ENCODE results near the gene KCTD12.

The KCTD12 gene

GRCh38 chr13:76853481-76853880, 32.7 kb downstream of the KCTD12 start:
- no peak for DNase-seq

- DNase-seq = no peak
Observed at GRCh38 chr13:76852986-76853385, 33.2 kb downstream of the KCTD12 start.

- DNase-seq = no peak
Observed at GRCh38 chr13:76851961-76852360, 34.2 kb downstream of the KCTD12 start.

- DNase-seq = no peak
Observed at GRCh38 chr13:76849493-76849892, 36.7 kb downstream of the KCTD12 start.

- no peak for DNase-seq
Observed at GRCh38 chr13:76848596-76848995, 37.6 kb downstream of the KCTD12 start.

GRCh38 chr13:76846363-76846762, 39.8 kb downstream of the KCTD12 start:
- no peak for DNase-seq

- DNase-seq = no peak
Observed at GRCh38 chr13:76845865-76846264, 40.3 kb downstream of the KCTD12 start.

- DNase-seq = no peak
Observed at GRCh38 chr13:76845367-76845766, 40.8 kb downstream of the KCTD12 start.

GRCh38 chr13:76837801-76838200, 48.4 kb downstream of the KCTD12 start:
- no peak for DNase-seq

- no peak for DNase-seq
Observed at GRCh38 chr13:76836311-76836710, 49.9 kb downstream of the KCTD12 start.

GRCh38 chr13:76833441-76833954, 52.7 kb downstream of the KCTD12 start:
- no peak for DNase-seq

- DNase-seq = no peak
Observed at GRCh38 chr13:76832258-76832988, 53.8 kb downstream of the KCTD12 start.

GRCh38 chr13:76830805-76831204, 55.4 kb downstream of the KCTD12 start:
- no peak for DNase-seq

All from CD4-positive, alpha-beta T cell treated with Interferon gamma for 1 hour (primary cell).